NCI-H526 treated with DMSO at 0.1 percent for 48 hours (cell line): ENCODE measurements around the gene TSPAN6.

ENCODE experiments used
- DNase-seq: peaks from one replicate; lab custom pipeline; 2025; lab: John Stamatoyannopoulos, UW

TSPAN6 gene

DNA sequence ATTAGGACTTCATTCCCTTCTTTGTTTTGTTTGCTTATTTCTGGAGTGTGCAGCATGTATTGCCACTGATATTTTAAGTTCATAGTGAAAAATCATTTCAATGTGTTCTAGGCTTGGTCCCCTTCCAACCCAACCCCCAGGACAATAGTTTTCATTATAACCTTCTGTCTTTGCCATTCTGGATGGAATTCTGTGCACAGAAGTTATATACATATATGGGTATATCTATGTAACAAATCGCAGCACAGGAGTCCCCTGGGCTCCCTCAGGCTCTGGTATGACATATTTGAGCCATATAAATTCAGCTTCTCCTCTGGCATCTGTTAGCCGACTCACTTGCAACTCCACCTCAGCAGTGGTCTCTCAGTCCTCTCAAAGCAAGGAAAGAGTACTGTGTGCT is 52.0 kb downstream of the TSPAN6 start, which contains the start of gene TNMD:
TNMD (plus strand) TSS at position 326 of the 400 bp plus-strand sequence. CDS start 83 bp downstream, outside the sequence.
- no peak for DNase-seq
